GM12872 (cell line): ENCODE results near the gene PPIH.

Experiments used
- CTCF ChIP-seq: IDR thresholded peaks from 3 replicates; pipeline ENCODE4 v1.5.1; 2011; ENCODE audit warnings: low read depth, mild to moderate bottlenecking, low read length, moderate library complexity; ENCODE audit not compliant: insufficient read depth

Gene PPIH

DNA sequence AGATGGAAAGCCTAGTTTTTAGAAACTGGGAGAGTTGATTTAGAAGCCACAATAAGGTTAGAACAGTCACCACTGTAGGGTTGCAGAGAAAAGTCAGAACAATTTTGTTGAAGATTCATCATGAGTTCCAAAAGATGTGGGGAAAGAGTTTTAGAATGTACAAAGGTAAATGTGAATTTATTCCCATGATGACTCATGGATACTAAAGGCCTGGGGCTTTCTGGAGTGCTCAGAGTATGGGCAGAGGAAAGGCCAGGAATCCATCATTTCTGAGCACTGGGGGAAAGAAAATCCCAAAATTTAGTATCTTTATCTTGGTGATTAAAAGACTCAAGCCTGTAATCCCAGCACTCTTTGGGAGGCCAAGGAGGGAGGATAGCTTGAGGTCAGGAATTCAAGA lies 41.8 kb downstream of the PPIH start:
- TF ChIP-seq CTCF: no peak

- no peak for TF ChIP-seq CTCF
Measured at GRCh38 chr1:42703888-42704464, 45.8 kb downstream of the PPIH start.

DNA sequence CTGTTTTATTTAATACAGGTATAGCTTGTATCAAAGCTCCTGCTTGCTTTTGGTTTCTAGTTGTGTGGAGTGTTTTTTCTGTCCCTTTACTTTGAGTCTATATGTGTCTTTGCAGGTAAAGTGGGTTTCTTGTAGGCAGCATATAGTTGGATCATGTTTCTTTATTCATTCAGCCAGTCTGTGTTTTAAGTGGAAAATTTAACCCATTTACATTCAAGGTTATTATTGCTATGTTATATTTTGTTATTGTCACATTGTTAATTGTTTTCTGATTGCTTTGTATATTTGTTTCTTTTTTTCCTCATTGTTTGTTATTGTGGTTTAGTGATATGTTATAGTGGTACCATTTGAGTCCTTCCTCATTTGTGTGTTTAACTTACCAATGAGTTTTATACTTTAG lies 55.1 kb downstream of the PPIH start:
- TF ChIP-seq CTCF: no peak

GRCh38 chr1:42720868-42721267 lies 62.6 kb downstream of the PPIH start:
- TF ChIP-seq CTCF: no peak

DNA sequence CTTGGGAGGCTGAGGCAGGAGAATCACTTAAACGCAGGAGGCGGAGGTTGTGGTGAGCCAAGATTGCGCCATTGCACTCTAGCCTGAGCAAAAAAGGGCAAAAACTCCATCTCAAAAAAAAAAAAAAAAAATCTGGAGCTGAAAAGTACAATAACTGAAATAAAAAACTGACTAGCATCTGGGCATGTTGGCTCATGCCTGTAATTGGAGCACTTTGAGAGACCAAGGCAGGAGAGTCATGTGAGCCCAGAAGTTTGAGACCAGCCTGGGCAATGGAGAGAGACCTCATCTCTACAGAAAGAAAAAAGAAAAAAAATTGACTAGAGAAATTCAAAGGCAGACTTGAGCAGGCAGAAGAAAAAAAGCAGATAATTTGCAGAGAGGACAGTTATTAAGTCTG lies 63.7 kb downstream of the PPIH start:
- no peak for TF ChIP-seq CTCF

DNA sequence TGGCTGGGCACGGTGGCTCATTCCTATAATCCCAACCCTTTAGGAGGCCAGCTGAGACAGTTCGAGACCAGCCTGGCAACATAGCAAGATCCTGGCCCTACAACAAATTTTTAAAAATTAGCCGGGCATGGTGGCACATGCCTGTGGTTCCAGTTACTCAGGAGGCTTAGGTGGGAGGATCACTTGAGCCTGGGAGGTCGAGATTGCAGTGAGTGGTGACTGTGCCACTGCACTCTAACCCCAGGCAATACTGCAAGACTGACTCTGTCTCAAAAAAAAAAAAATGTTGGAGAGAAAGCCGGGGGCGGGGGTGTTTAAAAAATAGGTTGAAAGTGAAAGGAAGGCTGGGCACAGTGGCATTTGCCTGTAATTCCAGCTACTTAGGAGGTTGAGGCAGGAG lies 65.3 kb downstream of the PPIH start:
- no peak for TF ChIP-seq CTCF
